GM20431 (cell line): ENCODE results near the gene INVS.
"Not testable (repeated sequence)": the region's sequence is repeated elsewhere in the genome, so short reads cannot be mapped to it uniquely, and the experiment has no call there.

Source experiments
- in situ Hi-C: fragments of 300-500 bp; cut with MseI, MboI; formaldehyde crosslinking; loops from one replicate; pipeline ENCODE4 v1.15.0; 2020; ENCODE audit warnings: low sequenced_read_pairs; ENCODE audit not compliant: unreplicated experiment

Gene INVS

GRCh38 chr9:100098887-100099721, at the start of gene INVS, which contains the start of gene ERP44:
Gene INVS (plus strand): TSS chr9:100099243. CDS start chr9:100104522, 5,279 bp downstream.
Gene ERP44 (minus strand): TSS chr9:100099000. CDS start chr9:100098840, 160 bp downstream.
- in situ Hi-C loops = no loop called here

GRCh38 chr9:100049551-100049950, 49.5 kb upstream of the INVS start:
- in situ Hi-C loops = no loop called here

- in situ Hi-C loops = no loop called here
These were observed 46.7 kb upstream of the INVS start for GRCh38 chr9:100052375-100052774.

- in situ Hi-C loops = no loop called here
These were observed 42.5 kb upstream of the INVS start for GRCh38 chr9:100056561-100056960.

- in situ Hi-C loops = no loop called here
These were observed 41.4 kb upstream of the INVS start for GRCh38 chr9:100057624-100058023.

GRCh38 chr9:100058699-100059579, 40.1 kb upstream of the INVS start:
- in situ Hi-C loops = no loop called here

GRCh38 chr9:100062683-100063082, 36.4 kb upstream of the INVS start:
- in situ Hi-C loops = not testable (repeated sequence)

GRCh38 chr9:100063185-100063584, 35.9 kb upstream of the INVS start:
- in situ Hi-C loops = no loop called here

GRCh38 chr9:100064872-100065581, 34.0 kb upstream of the INVS start:
- in situ Hi-C loops = no loop called here

- in situ Hi-C loops = no loop called here
These were observed 32.5 kb upstream of the INVS start for GRCh38 chr9:100066539-100066938.

GRCh38 chr9:100067990-100068389, 31.1 kb upstream of the INVS start:
- in situ Hi-C loops = not testable (repeated sequence)

GRCh38 chr9:100069068-100069467, 30.0 kb upstream of the INVS start:
- in situ Hi-C loops = not testable (repeated sequence)

GRCh38 chr9:100070104-100071041, 28.7 kb upstream of the INVS start:
- in situ Hi-C loops = no loop called here

- in situ Hi-C loops = no loop called here
These were observed 27.8 kb upstream of the INVS start for GRCh38 chr9:100071271-100071670.

GRCh38 chr9:100072805-100073204, 26.2 kb upstream of the INVS start:
- in situ Hi-C loops = no loop called here

GRCh38 chr9:100074093-100074492, 24.9 kb upstream of the INVS start:
- in situ Hi-C loops = no loop called here

- in situ Hi-C loops = no loop called here
These were observed 24.1 kb upstream of the INVS start for GRCh38 chr9:100074989-100075388.

GRCh38 chr9:100076256-100076655, 22.8 kb upstream of the INVS start:
- in situ Hi-C loops = not testable (repeated sequence)

- in situ Hi-C loops = no loop called here
These were observed 16.3 kb upstream of the INVS start for GRCh38 chr9:100082782-100083181.
